Left ventricle myocardium inferior (tissue), 1 donor: ENCODE measurements around the gene TOMM7. TPM values are rescaled to one million over a fixed set of nuclear protein-coding genes. Genes with fewer than 3 reads are reported as not detected.
A peak's percentile ranks its signal among the peaks of the same experiment; 100 is the strongest.
"Not testable (repeated sequence)": the region's sequence is repeated elsewhere in the genome, so short reads cannot be mapped to it uniquely, and the experiment has no call there.

ENCODE experiments used
- DNase-seq: peaks from one replicate; pipeline ENCODE4 v3.0.0-alpha.2; 2020
- H3K27ac ChIP-seq: fragments of 200-600 bp; replicated peaks from 2 replicates; pipeline ENCODE4 v1.8.0; 2021
- H3K27me3 ChIP-seq: fragments of 200-600 bp; 2 replicates; pipeline ENCODE4 v1.8.0; 2021; ENCODE audit warnings: low read depth
- H3K36me3 ChIP-seq: fragments of 200-600 bp; 2 replicates; pipeline ENCODE4 v1.8.0; 2021
- H3K4me1 ChIP-seq: fragments of 200-600 bp; 2 replicates; pipeline ENCODE4 v1.8.0; 2021
- H3K4me3 ChIP-seq: fragments of 200-600 bp; 2 replicates; pipeline ENCODE4 v1.8.0; 2021; ENCODE audit warnings: mild to moderate bottlenecking, moderate library complexity
- H3K9me3 ChIP-seq: fragments of 200-600 bp; replicated peaks from 2 replicates; pipeline ENCODE4 v1.8.0; 2021
- intact Hi-C: fragments of 100-400 bp; cut with micrococcal nuclease; formaldehyde crosslinking; loops from one replicate; pipeline ENCODE4 v1.11.0; 2022
- total RNA-seq: library from RNA; stranded (reverse); fragmentation: NEBNext Ultra II Directional; extraction: Animal tissue kit (Norgen Biotek cat#: 25700); gene quantifications from one replicate; pipeline ENCODE4 v1.2.1, GENCODE V29; 2021
- TF ChIP-seq, protein P1 (sequence below): fragments of 200-600 bp; IDR thresholded peaks from 2 replicates; pipeline ENCODE4 v1.8.0; 2021; ENCODE audit warnings: antibody characterized with exemption, mild to moderate bottlenecking, borderline replicate concordance
- donor health status: DM: no; HTN: yes; CAD: no; lungs with severe emphysema.

The TOMM7 gene
- total RNA-seq, 1 donor from 2014 or later: 563 TPM

- Histone ChIP-seq H3K27ac (peak overlapping the region; percentile 97), H3K4me1 (peaks cover 39% of the 10 kb centered on the region), H3K27me3 (no peaks in the 10 kb centered on the region), H3K36me3 (peaks cover 18% of the 10 kb centered on the region), H3K9me3 (no peaks in the 10 kb centered on the region), H3K4me3 (peak overlapping the region; percentile 95)
- DNase-seq: no peak
- intact Hi-C loops: loop anchor here (10.0 kb wide), 2 partner anchors 162 to 202 kb away; partner anchors contain the start of gene HYCC1
- TF ChIP-seq, protein P1, sequence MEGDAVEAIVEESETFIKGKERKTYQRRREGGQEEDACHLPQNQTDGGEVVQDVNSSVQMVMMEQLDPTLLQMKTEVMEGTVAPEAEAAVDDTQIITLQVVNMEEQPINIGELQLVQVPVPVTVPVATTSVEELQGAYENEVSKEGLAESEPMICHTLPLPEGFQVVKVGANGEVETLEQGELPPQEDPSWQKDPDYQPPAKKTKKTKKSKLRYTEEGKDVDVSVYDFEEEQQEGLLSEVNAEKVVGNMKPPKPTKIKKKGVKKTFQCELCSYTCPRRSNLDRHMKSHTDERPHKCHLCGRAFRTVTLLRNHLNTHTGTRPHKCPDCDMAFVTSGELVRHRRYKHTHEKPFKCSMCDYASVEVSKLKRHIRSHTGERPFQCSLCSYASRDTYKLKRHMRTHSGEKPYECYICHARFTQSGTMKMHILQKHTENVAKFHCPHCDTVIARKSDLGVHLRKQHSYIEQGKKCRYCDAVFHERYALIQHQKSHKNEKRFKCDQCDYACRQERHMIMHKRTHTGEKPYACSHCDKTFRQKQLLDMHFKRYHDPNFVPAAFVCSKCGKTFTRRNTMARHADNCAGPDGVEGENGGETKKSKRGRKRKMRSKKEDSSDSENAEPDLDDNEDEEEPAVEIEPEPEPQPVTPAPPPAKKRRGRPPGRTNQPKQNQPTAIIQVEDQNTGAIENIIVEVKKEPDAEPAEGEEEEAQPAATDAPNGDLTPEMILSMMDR: no peak
These were observed 30.5 kb upstream of the TOMM7 start for GRCh38 chr7:22853138-22853537.

- no peak overlapping the region for H3K27ac ChIP-seq
These were observed 28.5 kb upstream of the TOMM7 start for GRCh38 chr7:22851145-22851544.

DNA sequence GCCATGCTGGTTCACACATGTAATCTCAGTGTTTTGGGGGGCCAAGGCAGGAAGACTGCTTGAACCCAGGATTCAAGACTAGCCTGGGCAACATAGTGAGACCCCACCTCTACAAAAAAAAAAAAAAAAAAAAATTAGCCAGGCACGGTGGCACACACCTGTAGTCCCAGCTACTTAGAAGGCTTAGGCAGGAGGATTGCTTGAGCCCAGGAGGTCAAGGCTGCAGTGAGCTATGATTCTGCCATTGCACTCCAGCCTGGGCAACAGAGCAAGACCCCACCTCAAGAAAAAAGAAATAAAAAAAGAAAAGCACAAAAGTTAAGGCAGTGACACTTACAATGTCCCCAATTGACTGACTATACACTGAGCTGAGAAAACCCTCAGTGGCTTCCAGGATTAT is 27.7 kb upstream of the TOMM7 start:
- not testable (repeated sequence) for H3K36me3 ChIP-seq, H3K9me3 ChIP-seq, DNase-seq, H3K27me3 ChIP-seq, H3K27ac ChIP-seq, H3K4me3 ChIP-seq
- intact Hi-C loops: loop anchor here (10.0 kb wide), 2 partner anchors 164 to 204 kb away; partner anchors contain the start of gene HYCC1
- H3K4me1 ChIP-seq: peaks cover 22% of the 10 kb centered on the region

More at GRCh38 chr7:22851145-22851544, 28.5 kb upstream of the TOMM7 start:
- H3K4me1 ChIP-seq: peaks cover 29% of the 10 kb centered on the region
- H3K4me3 ChIP-seq: no peak overlapping the region
- H3K27me3 ChIP-seq: no peaks in the 10 kb centered on the region
- intact Hi-C loops: loop anchor here (10.0 kb wide), 2 partner anchors 164 to 204 kb away; partner anchors contain the start of gene HYCC1
- no peaks in the 10 kb centered on the region for H3K36me3 ChIP-seq
- TF ChIP-seq, protein P1: no peak
- no peak for DNase-seq
- no peaks in the 10 kb centered on the region for H3K9me3 ChIP-seq

DNA sequence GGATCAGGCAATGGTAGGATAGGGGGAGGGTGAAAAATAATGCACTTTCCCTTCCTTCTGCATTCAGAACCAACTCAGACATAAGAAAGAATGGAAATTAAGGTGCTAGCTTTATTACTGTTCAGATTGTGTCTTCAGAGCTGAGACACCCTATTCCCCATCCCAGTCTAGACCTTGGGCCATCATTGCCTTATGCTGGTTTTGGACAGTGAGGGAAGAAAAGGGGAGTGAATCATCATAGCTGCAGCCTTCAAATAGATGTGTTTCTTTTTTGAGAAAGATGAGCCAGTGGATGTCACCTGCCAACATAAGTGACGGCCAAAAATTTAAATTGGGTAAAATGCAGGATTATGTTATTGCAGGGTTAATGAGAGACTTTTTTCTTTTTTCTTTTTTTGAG is 27.0 kb upstream of the TOMM7 start:
- Histone ChIP-seq H3K27me3 (no peaks in the 10 kb centered on the region), H3K9me3 (no peaks in the 10 kb centered on the region), H3K4me3 (no peak overlapping the region), H3K4me1 (peaks cover 15% of the 10 kb centered on the region), H3K27ac (no peak overlapping the region), H3K36me3 (no peaks in the 10 kb centered on the region)
- intact Hi-C loops: loop anchor here (10.0 kb wide), 2 partner anchors 165 to 205 kb away; partner anchors contain the start of gene HYCC1
- TF ChIP-seq, protein P1: no peak
- no peak for DNase-seq

DNA sequence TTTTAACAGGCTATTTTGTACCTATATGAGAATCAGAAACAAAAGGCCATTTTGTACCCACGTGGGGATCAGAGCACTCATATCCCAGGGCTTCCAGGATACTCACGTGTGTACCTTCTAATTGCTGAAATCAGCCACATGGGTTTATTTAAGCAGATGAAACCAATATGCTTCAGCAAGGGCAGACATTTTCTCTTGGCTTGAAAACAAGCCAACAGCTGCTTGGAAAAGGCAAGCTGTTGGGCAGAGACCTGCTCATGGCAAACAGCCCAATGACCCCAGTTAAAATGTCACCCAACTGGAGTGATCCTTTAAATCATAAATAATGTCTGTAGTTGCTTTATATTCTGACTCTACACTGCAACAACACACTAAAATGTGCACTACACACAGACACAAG is 26.5 kb upstream of the TOMM7 start:
- Histone ChIP-seq H3K4me3 (no peak overlapping the region), H3K4me1 (peaks cover 10% of the 10 kb centered on the region), H3K9me3 (no peaks in the 10 kb centered on the region), H3K36me3 (no peaks in the 10 kb centered on the region), H3K27me3 (no peaks in the 10 kb centered on the region), H3K27ac (no peak overlapping the region)
- TF ChIP-seq, protein P1: no peak
- intact Hi-C loops: no loop called here
- no peak for DNase-seq

DNA sequence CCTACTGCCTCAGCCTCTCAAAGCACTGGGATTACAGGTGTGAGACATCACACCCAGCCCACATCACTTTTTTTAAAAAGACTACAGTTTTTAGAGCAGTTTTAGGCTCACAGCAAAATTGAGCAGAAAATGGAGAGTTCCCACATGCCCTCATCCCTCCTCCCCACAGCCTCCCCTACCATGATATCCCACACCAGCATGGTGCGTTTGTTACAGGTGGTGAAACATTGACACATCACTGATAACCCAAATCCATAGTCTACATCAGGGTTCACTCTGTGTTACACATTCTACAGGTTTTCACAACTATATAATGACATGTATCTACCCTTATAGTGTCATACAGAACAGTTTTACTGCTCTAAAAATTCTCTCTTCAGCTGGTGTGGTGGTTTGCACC is 24.3 kb upstream of the TOMM7 start:
- Histone ChIP-seq H3K36me3 (no peaks in the 10 kb centered on the region), H3K27ac (no peak overlapping the region), H3K9me3 (no peaks in the 10 kb centered on the region), H3K4me1 (peaks cover 11% of the 10 kb centered on the region), H3K27me3 (no peaks in the 10 kb centered on the region), H3K4me3 (no peak overlapping the region)
- TF ChIP-seq, protein P1: no peak
- DNase-seq: no peak
- intact Hi-C loops: no loop called here
